HEK293 (cell line): ENCODE results near the gene HSD17B12.

Source experiments
- ZNF239 ChIP-seq: fragments of 450-650 bp; formaldehyde crosslinking; IDR thresholded peaks from 2 replicates; pipeline ENCODE4 v1.5.1; 2016; ENCODE audit warnings: missing biosample characterization, missing genetic modification characterization
- ZNF274 ChIP-seq, 2 experiments: fragments of 200-500 bp in 1 of 2; fragments of 450-650 bp in 1 of 2; sonication (Bioruptor generic) in 1 of 2; formaldehyde crosslinking in 1 of 2; IDR thresholded peaks; 2 replicates each; pipeline versions ENCODE4 v1.5.1 to v1.6.1; 2014 to 2016; ENCODE audit warnings: borderline replicate concordance in 1 of 2, inconsistent platforms in 1 of 2, low read length in 1 of 2, missing biosample characterization in 1 of 2, missing genetic modification characterization in 1 of 2
- ZNF311 ChIP-seq: fragments of 450-650 bp; formaldehyde crosslinking; IDR thresholded peaks from 2 replicates; pipeline ENCODE4 v1.5.1; 2017; ENCODE audit warnings: missing biosample characterization, missing genetic modification characterization, borderline replicate concordance
- ZNF510 ChIP-seq: fragments of 450-650 bp; formaldehyde crosslinking; IDR thresholded peaks from 2 replicates; pipeline ENCODE4 v1.5.1; 2018; ENCODE audit warnings: mild to moderate bottlenecking, missing genetic modification characterization, missing biosample characterization; ENCODE audit not compliant: insufficient replicate concordance
- ZNF549 ChIP-seq: fragments of 450-650 bp; IDR thresholded peaks from 2 replicates; pipeline ENCODE4 v1.5.1; 2018; ENCODE audit warnings: missing biosample characterization, missing genetic modification characterization, mild to moderate bottlenecking, inconsistent platforms, moderate library complexity
- ZNF629 ChIP-seq: fragments of 450-650 bp; formaldehyde crosslinking; IDR thresholded peaks from 2 replicates; pipeline ENCODE4 v1.5.1; 2017; ENCODE audit warnings: missing biosample characterization, missing genetic modification characterization
- ZNF777 ChIP-seq: fragments of 450-650 bp; formaldehyde crosslinking; IDR thresholded peaks from 2 replicates; pipeline ENCODE4 v1.5.1; 2017; ENCODE audit warnings: missing biosample characterization, missing genetic modification characterization, borderline replicate concordance
- ZNF792 ChIP-seq: fragments of 450-650 bp; formaldehyde crosslinking; IDR thresholded peaks from 2 replicates; pipeline ENCODE4 v1.5.1; 2016; ENCODE audit warnings: missing biosample characterization, missing genetic modification characterization
- TF ChIP-seq, protein P1 (sequence below): fragments of 450-650 bp; formaldehyde crosslinking; IDR thresholded peaks from 2 replicates; pipeline ENCODE4 v1.5.1; 2016; ENCODE audit warnings: missing biosample characterization, missing genetic modification characterization
- TF ChIP-seq, protein P2 (sequence below): fragments of 450-650 bp; formaldehyde crosslinking; IDR thresholded peaks from 2 replicates; pipeline ENCODE4 v1.5.1; 2016; ENCODE audit warnings: missing biosample characterization, missing genetic modification characterization

DNA sequence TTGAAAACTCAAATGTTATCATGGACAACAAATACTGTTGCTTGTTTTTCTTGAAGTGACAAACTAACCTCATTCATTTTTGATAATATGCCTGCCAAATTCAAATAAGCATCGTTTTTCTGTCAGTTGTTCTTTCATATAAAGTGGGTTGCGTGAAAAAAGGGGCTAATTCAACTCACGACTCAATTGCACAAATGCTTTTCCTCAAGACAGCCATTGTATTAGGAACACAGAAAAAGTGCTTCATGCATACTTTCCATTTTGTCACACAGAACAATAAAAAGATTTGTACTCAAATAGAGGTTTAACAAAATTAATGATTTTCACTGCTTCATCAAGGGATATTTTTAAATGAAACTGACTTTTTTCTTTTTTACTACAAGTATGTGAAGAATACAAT lies 105.5 kb downstream of the HSD17B12 start:
- TF ChIP-seq ZNF629 (tag by site-specific recombination) (no peak), ZNF510 (tag by site-specific recombination) (no peak), ZNF777 (tag by site-specific recombination) (no peak), ZNF274 (IDR thresholded peaks at IDR 0.05; ENCODE audit: low read length) (no peak), ZNF274 (tag by site-specific recombination; IDR thresholded peaks at IDR 0.05; ENCODE audit: borderline replicate concordance) (no peak), ZNF311 (no peak), ZNF239 (no peak), ZNF549 (tag by site-specific recombination) (no peak), ZNF792 (tag by site-specific recombination) (no peak)
- TF ChIP-seq, protein P1, sequence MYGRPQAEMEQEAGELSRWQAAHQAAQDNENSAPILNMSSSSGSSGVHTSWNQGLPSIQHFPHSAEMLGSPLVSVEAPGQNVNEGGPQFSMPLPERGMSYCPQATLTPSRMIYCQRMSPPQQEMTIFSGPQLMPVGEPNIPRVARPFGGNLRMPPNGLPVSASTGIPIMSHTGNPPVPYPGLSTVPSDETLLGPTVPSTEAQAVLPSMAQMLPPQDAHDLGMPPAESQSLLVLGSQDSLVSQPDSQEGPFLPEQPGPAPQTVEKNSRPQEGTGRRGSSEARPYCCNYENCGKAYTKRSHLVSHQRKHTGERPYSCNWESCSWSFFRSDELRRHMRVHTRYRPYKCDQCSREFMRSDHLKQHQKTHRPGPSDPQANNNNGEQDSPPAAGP = no peak
- TF ChIP-seq, protein P2, sequence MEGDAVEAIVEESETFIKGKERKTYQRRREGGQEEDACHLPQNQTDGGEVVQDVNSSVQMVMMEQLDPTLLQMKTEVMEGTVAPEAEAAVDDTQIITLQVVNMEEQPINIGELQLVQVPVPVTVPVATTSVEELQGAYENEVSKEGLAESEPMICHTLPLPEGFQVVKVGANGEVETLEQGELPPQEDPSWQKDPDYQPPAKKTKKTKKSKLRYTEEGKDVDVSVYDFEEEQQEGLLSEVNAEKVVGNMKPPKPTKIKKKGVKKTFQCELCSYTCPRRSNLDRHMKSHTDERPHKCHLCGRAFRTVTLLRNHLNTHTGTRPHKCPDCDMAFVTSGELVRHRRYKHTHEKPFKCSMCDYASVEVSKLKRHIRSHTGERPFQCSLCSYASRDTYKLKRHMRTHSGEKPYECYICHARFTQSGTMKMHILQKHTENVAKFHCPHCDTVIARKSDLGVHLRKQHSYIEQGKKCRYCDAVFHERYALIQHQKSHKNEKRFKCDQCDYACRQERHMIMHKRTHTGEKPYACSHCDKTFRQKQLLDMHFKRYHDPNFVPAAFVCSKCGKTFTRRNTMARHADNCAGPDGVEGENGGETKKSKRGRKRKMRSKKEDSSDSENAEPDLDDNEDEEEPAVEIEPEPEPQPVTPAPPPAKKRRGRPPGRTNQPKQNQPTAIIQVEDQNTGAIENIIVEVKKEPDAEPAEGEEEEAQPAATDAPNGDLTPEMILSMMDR (tag by site-specific recombination) = no peak
